Frontal cortex (tissue), 4 donors: ENCODE results near the gene POLR1G. TPM values are rescaled to one million over a fixed set of nuclear protein-coding genes. Genes with fewer than 3 reads are reported as not detected.
A peak's percentile ranks its signal among the peaks of the same experiment; 100 is the strongest.
"Not testable (repeated sequence)": the region's sequence is repeated elsewhere in the genome, so short reads cannot be mapped to it uniquely, and the experiment has no call there.

Source experiments
- DNase-seq, 2 donors: peaks; one replicate each; pipeline ENCODE4 v3.0.0; 2012; ENCODE audit warnings: low spot score in 2 of 2
- FAIRE-seq: peaks from 2 replicates; lab custom pipeline; 2012; peaks lifted over from hg19 to GRCh38; lab: Jason Lieb, UNC
- total RNA-seq: library from RNA; depleted of rRNA; stranded (reverse); fragments of >200 nt; gene quantifications from one replicate; pipeline ENCODE4 v1.2.3, GENCODE V29; 2014
- donor health status: control.
- donor health status: control.
- donor health status: control.

Gene POLR1G
- total RNA-seq, 1 donor from 2014 or later: 3.7 TPM

- no peak for FAIRE-seq
These were observed 10.7 kb downstream of the POLR1G start for GRCh38 chr19:45417151-45417550.

DNA sequence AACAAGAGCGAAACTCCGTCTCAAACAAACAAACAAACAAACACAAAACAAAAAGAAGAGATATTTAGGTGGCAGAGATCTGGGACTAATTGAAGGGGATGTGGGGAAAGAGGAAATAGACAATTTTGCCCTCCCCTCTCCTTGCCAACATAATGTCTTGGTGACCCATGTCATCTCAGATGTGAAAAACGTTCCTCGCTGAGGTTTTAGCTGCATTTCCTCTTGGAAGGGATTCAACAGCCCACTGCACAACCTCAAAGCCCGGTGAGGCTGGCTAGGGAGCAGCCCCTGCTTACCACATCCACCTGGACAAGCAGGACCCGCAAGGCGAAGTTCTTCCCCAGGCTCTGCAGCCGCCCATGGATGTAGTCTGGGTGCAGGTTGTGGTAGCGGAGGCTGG is 12.4 kb downstream of the POLR1G start:
- FAIRE-seq: no peak

More at GRCh38 chr19:45417151-45417550, 10.7 kb downstream of the POLR1G start:
- DNase-seq: no peak

DNA sequence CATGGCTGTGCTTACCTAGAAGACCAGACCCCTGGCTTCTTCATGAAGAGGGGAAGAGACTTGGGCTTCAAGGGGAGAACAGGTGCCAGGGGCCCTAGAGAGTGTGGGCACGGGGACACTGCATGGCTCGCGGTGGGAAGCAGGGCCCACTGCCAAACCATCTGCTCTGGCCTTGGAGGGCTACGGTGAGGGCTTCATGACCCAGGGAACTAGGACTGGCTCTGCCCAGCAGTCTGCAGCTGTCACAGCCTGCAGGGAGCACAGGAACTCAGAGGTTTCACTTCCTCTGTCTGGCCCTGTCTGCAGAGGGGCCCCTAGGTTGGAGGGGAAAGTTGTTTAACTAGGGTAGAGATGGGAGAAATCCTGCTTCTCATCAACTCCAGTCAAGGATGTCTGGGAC is 13.0 kb downstream of the POLR1G start:
- no peak for FAIRE-seq
- no peak for DNase-seq

More for the DNA sequence above, 12.4 kb downstream of the POLR1G start:
- DNase-seq: peak in 1 of 2 donors; percentile 3

GRCh38 chr19:45419895-45420294 is 13.5 kb downstream of the POLR1G start:
- no peak for DNase-seq

GRCh38 chr19:45420356-45420755 is 13.9 kb downstream of the POLR1G start:
- no peak for FAIRE-seq
- DNase-seq: no peak

More at GRCh38 chr19:45419895-45420294, 13.5 kb downstream of the POLR1G start:
- no peak for FAIRE-seq

DNA sequence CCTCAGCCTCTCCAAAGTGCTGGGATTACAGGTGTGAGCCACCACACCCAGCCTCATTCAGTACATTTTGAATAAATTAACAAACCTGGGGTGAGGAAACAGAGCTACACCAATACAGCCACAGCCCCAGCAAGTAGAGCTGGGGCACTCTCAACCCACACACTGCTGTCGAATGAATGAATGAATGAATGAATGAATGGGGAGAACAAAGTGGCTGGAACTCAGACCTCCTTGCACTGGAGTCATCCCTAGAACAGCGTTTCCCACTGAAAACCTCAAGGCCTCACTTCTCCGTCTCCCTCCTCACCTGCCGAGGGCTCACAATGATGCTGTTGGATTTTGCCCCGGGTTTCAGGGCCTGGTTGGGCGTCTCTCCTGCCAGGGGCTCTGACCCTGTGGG is 14.4 kb downstream of the POLR1G start:
- no peak for FAIRE-seq
- DNase-seq: no peak

GRCh38 chr19:45421947-45422498 is 15.6 kb downstream of the POLR1G start:
- FAIRE-seq (no peak), DNase-seq (no peak)

GRCh38 chr19:45423033-45423588 is 16.7 kb downstream of the POLR1G start:
- DNase-seq (no peak), FAIRE-seq (no peak)

DNA sequence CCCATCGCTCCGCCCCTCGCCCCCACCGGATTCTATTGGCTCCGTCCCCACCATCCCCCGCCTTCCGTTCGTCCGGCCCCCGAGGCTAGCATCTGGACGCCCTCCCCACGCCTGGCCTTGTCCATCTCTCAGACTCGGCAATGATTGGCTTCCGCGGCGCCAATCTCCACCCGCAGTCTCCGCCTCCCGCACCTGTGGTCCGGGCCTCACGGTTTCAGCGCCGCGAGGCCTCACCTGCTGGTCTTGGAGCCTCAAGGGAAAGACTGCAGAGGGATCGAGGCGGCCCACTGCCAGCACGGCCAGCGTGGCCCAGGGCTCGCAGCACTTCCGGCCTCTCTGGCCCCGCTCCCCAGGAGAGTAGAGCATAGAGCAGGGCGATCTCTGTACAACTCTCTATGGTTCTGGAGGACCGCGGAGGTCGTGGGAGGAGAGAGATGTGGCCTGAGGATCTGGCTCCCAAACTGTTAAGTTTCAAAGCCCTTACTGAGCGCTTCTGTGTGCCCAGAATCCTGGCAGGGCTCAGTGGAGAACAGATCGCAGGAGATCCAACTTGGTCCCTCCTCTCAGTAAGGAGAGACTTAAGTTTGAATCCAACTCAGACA is 17.2 kb downstream of the POLR1G start, which contains the start of gene ERCC1:
Gene ERCC1, minus strand, starts transcription at position 329 of the 602 bp plus-strand sequence. CDS start 543 bp downstream, outside the sequence.
- DNase-seq (peak; percentile 84 to 93), FAIRE-seq (no peak)

GRCh38 chr19:45424191-45425058 is 18.0 kb downstream of the POLR1G start:
- no peak for FAIRE-seq
- peak in 1 of 2 donors; percentile 60 for DNase-seq

GRCh38 chr19:45428384-45429231 is 22.2 kb downstream of the POLR1G start:
- peak in 1 of 2 donors; percentile 83 for DNase-seq
- FAIRE-seq: no peak

- not testable (repeated sequence) for DNase-seq, FAIRE-seq
These were observed 23.5 kb downstream of the POLR1G start for GRCh38 chr19:45429896-45430295.

- not testable (repeated sequence) for FAIRE-seq, DNase-seq
These were observed 24.6 kb downstream of the POLR1G start for GRCh38 chr19:45431008-45431407.

DNA sequence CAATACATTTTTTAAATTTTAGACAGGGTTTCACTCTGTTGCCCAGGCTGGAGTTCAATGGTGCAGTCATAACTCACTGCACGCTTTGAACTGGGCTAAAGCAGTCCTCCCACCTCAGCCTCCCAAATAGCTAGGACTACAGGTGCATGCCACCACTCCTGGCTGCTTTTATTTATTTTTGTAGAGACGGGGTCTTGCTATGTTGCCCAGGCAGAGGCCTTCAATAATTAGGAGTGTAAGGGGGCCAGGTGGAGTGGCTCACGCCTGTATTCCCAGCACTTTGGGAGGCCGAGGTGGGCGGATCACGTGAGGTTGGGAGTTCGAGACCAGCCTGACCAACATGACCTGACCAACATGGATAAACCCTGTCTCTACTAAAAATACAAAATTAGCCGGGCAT is 26.1 kb downstream of the POLR1G start:
- not testable (repeated sequence) for DNase-seq, FAIRE-seq

- no peak for FAIRE-seq
- DNase-seq: no peak
These were observed 30.9 kb downstream of the POLR1G start for GRCh38 chr19:45437328-45437727.

- FAIRE-seq (no peak), DNase-seq (no peak)
These were observed 32.7 kb downstream of the POLR1G start for GRCh38 chr19:45439190-45439568.

GRCh38 chr19:45439569-45440258 is 33.3 kb downstream of the POLR1G start:
- peak; percentile 82 to 86 for DNase-seq
- no peak for FAIRE-seq

- FAIRE-seq (no peak), DNase-seq (no peak)
These were observed 33.8 kb downstream of the POLR1G start for GRCh38 chr19:45440259-45440638.
